ENCODE measurements around the gene CDCA3. TPM values are rescaled to one million over a fixed set of nuclear protein-coding genes. Genes with fewer than 3 reads are reported as not detected.

Gene CDCA3
- total and polyA plus RNA-seq, 2 of the 13 experiments (the other 11 are each of a cell fraction or from before 2014, with no cell fraction given): 32.7 to 56.5 TPM

DNA sequence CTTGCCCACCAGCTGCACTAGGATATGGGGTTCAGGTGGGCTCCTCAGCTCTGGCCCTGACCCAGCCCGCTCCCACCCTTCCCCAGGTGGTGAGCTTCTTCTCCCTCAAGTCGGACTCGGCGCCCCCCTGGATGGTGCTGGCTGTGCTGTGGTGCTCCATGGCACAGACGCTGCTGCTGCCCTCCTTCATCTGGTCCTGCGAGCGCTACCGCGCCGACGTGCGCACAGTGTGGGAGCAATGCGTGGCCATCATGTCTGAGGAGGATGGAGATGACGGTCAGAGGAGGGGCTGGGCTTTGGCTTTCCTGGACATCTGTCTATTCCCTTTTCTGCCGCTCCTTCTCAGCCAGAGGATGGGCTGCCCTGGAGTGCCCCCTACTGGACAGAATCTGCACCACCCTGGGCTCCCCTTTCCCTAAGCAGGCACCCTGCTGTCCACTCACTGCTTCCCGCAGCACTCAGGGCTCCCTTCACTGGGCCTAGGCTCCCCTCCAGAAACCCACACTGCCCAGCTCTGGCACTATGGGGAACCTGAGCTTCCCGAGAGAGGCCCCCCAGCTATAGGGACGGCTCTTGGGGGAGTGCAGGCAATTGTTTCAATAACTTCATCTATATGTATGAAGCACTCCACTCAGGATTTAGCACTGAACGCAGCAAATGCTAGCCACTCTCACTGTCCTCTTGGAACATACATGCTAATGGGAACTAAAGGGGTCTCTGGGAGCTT is 25.5 kb downstream of the CDCA3 start (continued):
- TF ChIP-seq ZNF281 (CRISPR knock-in tag; IDR thresholded peaks at IDR 0.05; ENCODE audit: borderline replicate concordance) (no peak), HOXA5 (CRISPR knock-in tag; IDR thresholded peaks at IDR 0.05) (no peak), ZBED4 (CRISPR knock-in tag; IDR thresholded peaks at IDR 0.05; ENCODE audit: borderline replicate concordance) (no peak), ZNF589 (CRISPR knock-in tag; conservative IDR thresholded peaks at IDR 0.05) (0 out of 2 replicates have a peak, but pooled peaks have one; percentile 34), ZNF326 (CRISPR knock-in tag; IDR thresholded peaks at IDR 0.05; ENCODE audit: borderline replicate concordance) (peak; percentile 71), NONO (IDR thresholded peaks at IDR 0.05) (no peak), NONO (CRISPR knock-in tag; conservative IDR thresholded peaks at IDR 0.05) (peak; percentile 53; the same call in 1 of the 2 replicates), NFAT5 (CRISPR knock-in tag; IDR thresholded peaks at IDR 0.05) (peak; percentile 52; the same call in 1 of the 2 replicates), TAF15 (IDR thresholded peaks at IDR 0.05; ENCODE audit: low read depth, low read length, poor library complexity, severe bottlenecking) (peak; percentile 69), ZFAT (CRISPR knock-in tag; conservative IDR thresholded peaks at IDR 0.05) (no peak), ZNF546 (CRISPR knock-in tag; conservative IDR thresholded peaks at IDR 0.05) (no peak), HNRNPLL (IDR thresholded peaks at IDR 0.05; ENCODE audit: low read depth, low read length, poor library complexity, severe bottlenecking) (peak; percentile 66), XRCC5 (optimal IDR thresholded peaks at IDR 0.05; ENCODE audit: low read length) (peak; percentile 91), KDM2A (CRISPR knock-in tag; IDR thresholded peaks at IDR 0.05; ENCODE audit: borderline replicate concordance, low read depth) (peak; percentile 69; the same call in 1 of the 2 replicates), KDM4B (CRISPR knock-in tag; IDR thresholded peaks at IDR 0.05) (no peak)
- TF ChIP-seq, protein P1, sequence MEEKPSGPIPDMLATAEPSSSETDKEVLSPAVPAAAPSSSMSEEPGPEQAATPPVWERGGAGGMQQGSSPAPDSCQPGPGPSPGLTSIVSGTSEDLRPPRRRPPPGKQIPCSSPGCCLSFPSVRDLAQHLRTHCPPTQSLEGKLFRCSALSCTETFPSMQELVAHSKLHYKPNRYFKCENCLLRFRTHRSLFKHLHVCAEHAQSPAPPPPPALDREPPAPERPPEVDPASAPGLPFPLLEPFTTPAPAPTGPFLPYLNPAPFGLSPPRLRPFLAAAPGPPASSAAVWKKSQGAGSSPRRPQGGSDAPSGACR (CRISPR knock-in tag; IDR thresholded peaks at IDR 0.05): no peak

Measured in HepG2 (cell line).